ENCODE data around the gene FAM111B. TPM values are rescaled to one million over a fixed set of nuclear protein-coding genes. Genes with fewer than 3 reads are reported as not detected.

The FAM111B gene
- total and polyA plus RNA-seq, 2 of the 4 experiments (the other 2 are of a cell fraction) = 3.2 to 9.3 TPM

GRCh38 chr11:59174664-59175033, 67.6 kb downstream of the FAM111B start:
- 0 out of 2 replicates have a peak, but pooled peaks cover 2% of the 10 kb centered on the region for H3K36me3 ChIP-seq (ENCODE audit: control insufficient read depth, insufficient read depth, low read length)
- H3K9ac ChIP-seq (ENCODE audit: low read depth, low read length) = no peak overlapping the region
- in situ Hi-C loops (cut with MboI; ENCODE audit: low sequenced_read_pairs) = no loop called here
- no peak overlapping the region for H3K27ac ChIP-seq (ENCODE audit: insufficient read depth, low read length)
- no TSS peak for BruUV-seq (replicated peaks)
- intact Hi-C loops (cut with micrococcal nuclease) = loop anchor here (5.0 kb wide), 2 partner anchors 48 to 508 kb away; no protein-coding TSS in a partner anchor
- H3K4me2 ChIP-seq (ENCODE audit: low read depth, low read length) = peak overlapping the region; percentile 63
- H2AK5ac ChIP-seq (ENCODE audit: low read depth, low read length) = no peak overlapping the region; the same call in 1 of the 2 replicates
- dilution Hi-C loops (cut with HindIII; ENCODE audit: low sequenced_read_pairs, unreplicated experiment) = no loop called here
- peak overlapping the region; percentile 47; the same call in 1 of the 2 replicates for H4K91ac ChIP-seq (ENCODE audit: insufficient read depth, low read depth, low read length)
- DNase-seq = peak; percentile 70
- H2BK15ac ChIP-seq (ENCODE audit: low read depth, low read length) = peak overlapping the region; percentile 65; the same call in 1 of the 3 replicates
- ATAC-seq (ENCODE audit: low read depth) = no peak
- no peaks in the 10 kb centered on the region for H3K27me3 ChIP-seq (ENCODE audit: control insufficient read depth, insufficient read depth, low read length)
- H2BK20ac ChIP-seq (ENCODE audit: low read depth, low read length) = no peak overlapping the region; the same call in 1 of the 2 replicates
- TF ChIP-seq CTCF (conservative IDR thresholded peaks at IDR 0.05; ENCODE audit: low read depth, low read length) (no peak), POLR2A (IDR thresholded peaks at IDR 0.05; ENCODE audit: low read depth, low read length) (no peak), USF2 (IDR thresholded peaks at IDR 0.05; ENCODE audit: low read depth, low read length) (no peak), MAZ (IDR thresholded peaks at IDR 0.05; ENCODE audit: borderline replicate concordance, low read depth, low read length) (no peak), MAFK (IDR thresholded peaks at IDR 0.05; ENCODE audit: low read depth, low read length) (no peak), CHD1 (IDR thresholded peaks at IDR 0.05; ENCODE audit: low read depth, low read length) (no peak), MXI1 (IDR thresholded peaks at IDR 0.05; ENCODE audit: borderline replicate concordance, low read depth, low read length) (no peak), CEBPB (IDR thresholded peaks at IDR 0.05; ENCODE audit: low read depth, low read length) (no peak), RAD21 (IDR thresholded peaks at IDR 0.05; ENCODE audit: low read length) (no peak), RCOR1 (IDR thresholded peaks at IDR 0.05; ENCODE audit: insufficient replicate concordance, low read length) (no peak), FOS (IDR thresholded peaks at IDR 0.05; ENCODE audit: low read depth, low read length) (no peak), NFE2L2 (IDR thresholded peaks at IDR 0.05; ENCODE audit: low read depth, low read length) (no peak), BHLHE40 (IDR thresholded peaks at IDR 0.05; ENCODE audit: low read depth, low read length) (no peak), RFX5 (IDR thresholded peaks at IDR 0.05; ENCODE audit: low read depth, low read length) (no peak)
- H2BK5ac ChIP-seq (ENCODE audit: low read depth, low read length, poor library complexity, severe bottlenecking) = peak overlapping the region; percentile 11
- peak overlapping the region; percentile 40; the same call in 1 of the 2 replicates for H2BK120ac ChIP-seq (ENCODE audit: low read depth, low read length)
- H3K79me1 ChIP-seq (ENCODE audit: low read depth in 1 of 2, low read length in 2 of 2) = peaks cover 0 to 16% of the 10 kb centered on the region in 2 experiments; a peak in 2 of 4 replicates
- peak overlapping the region; percentile 51; the same call in 1 of the 2 replicates for H4K5ac ChIP-seq (ENCODE audit: low read depth, low read length)
- no peak overlapping the region for H4K8ac ChIP-seq (ENCODE audit: low read depth in 2 of 2, low read length in 2 of 2)
- no peak overlapping the region for H2AFZ ChIP-seq (replicated peaks; ENCODE audit: low read length, poor library complexity)
- peaks cover 7% of the 10 kb centered on the region; the same call in 1 of the 2 replicates for H3K9me1 ChIP-seq (ENCODE audit: insufficient read depth, low read length)
- H3K56ac ChIP-seq (ENCODE audit: extremely low read depth, insufficient read depth, low read length) = no peak overlapping the region
- peaks cover 11% of the 10 kb centered on the region for H3K4me1 ChIP-seq (ENCODE audit: control insufficient read depth, insufficient read depth, low read length)
- H2AK9ac ChIP-seq (replicated peaks; ENCODE audit: low read depth, low read length, poor library complexity) = no peak overlapping the region
- H3K14ac ChIP-seq (replicated peaks; ENCODE audit: low read depth, low read length) = no peak overlapping the region
- POLR2A ChIA-PET (ENCODE audit: unreplicated experiment) = no interaction called here
- CTCF ChIA-PET = interaction anchor here (1.1 kb wide), 1 partner anchor 28 kb away, joined by 3 read pairs; no protein-coding TSS in a partner anchor
- H3K4ac ChIP-seq (ENCODE audit: low read depth, low read length) = peak overlapping the region; percentile 21; the same call in 1 of the 2 replicates
- H3K9me3 ChIP-seq (ENCODE audit: control insufficient read depth, insufficient read depth, low read length) = no peaks in the 10 kb centered on the region
- H3K4me3 ChIP-seq (ENCODE audit: insufficient read depth, low read depth, low read length) = no peak overlapping the region
- peaks cover 5% of the 10 kb centered on the region; the same call in 1 of the 2 replicates for H4K20me1 ChIP-seq (ENCODE audit: insufficient read depth, low read length)
- peak overlapping the region; percentile 29; the same call in 1 of the 2 replicates for H3K23ac ChIP-seq (ENCODE audit: low read depth, low read length)
- WGBS, 2 experiments (ENCODE audit: extremely low coverage in 2 of 2, insufficient read length in 1 of 2) = no CpG with 5 or more reads among the region's 7 CpGs
- H3K18ac ChIP-seq (ENCODE audit: low read depth, low read length) = no peak overlapping the region
